HG03342 (cell line): ENCODE data around the gene FUBP3.
"Not testable (repeated sequence)": the region's sequence is repeated elsewhere in the genome, so short reads cannot be mapped to it uniquely, and the experiment has no call there.

ENCODE experiments used
- ATAC-seq: cut with Tn5 transposase; IDR thresholded peaks from one replicate; pipeline ENCODE4 v1.9.1; 2021; ENCODE audit warnings: mild to moderate bottlenecking, moderate library complexity; ENCODE audit not compliant: unreplicated experiment

FUBP3 gene

DNA sequence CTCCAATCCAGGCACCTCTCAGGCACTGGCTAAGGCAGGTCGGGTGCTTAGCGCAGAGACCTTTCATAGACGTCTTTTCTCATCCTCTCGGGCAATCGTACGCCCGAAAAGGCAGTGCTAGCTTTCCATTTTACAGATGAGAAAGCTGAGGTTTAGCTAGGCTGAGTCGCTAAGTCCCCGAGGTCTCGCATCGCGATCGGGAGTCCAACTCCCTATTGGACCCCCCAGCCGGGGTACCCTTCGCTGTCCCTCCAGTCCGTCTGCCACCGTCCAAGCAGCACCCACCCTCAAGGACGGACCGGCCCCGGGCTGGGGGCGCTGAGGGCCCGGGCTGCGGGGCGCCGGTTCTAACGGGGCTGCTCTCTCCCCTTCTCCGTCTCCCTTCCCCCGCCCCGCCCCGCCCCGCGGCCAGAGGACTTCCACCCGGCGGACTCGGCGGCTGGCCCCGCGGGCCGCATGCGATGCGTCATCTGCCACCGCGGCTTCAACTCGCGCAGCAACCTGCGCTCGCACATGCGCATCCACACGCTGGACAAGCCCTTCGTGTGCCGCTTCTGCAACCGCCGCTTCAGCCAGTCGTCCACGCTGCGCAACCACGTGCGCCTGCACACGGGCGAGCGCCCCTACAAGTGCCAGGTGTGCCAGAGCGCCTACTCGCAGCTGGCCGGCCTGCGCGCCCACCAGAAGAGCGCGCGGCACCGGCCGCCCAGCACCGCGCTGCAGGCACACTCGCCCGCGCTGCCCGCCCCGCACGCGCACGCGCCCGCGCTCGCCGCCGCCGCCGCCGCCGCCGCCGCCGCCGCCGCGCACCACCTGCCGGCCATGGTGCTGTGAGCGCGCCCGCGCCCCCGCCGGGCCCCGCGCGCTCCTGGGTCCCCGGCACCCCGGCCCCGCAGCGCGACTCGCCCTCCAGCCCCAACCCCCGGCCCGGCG, 101.7 kb downstream of the FUBP3 start:
- no peak for ATAC-seq

DNA sequence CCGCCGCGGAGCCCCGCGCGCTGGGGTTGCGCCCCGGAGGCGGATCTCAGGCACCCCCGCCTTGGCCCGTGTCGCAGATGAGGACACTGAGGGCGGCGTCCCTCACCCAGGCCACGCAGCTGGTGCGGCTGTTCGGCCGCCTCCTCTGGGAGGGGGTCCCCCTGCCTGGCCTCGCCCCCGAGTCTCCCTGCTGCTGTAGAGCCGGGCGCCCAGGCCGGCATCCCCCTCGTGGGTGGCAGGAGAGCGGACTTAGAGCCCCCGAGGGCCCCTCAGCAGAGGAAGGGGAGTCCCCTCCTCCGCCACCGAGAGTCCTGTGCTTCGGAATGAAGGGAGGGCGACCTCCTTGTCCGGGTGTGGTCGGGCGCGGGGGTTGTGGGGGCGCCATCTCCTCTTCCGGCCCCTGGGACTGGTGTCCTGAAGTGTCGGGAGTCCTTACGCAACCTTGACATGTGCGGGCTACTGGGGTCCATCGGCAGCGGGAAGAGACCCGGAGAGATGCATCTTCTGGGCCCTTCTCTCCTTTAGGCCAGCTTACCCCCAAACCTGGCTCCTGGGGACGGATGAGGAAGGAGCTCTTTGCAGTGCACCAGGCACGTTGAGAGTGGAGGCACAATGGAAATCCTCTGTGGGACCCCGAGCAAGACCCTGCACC, 102.5 kb downstream of the FUBP3 start:
- ATAC-seq = no peak

DNA sequence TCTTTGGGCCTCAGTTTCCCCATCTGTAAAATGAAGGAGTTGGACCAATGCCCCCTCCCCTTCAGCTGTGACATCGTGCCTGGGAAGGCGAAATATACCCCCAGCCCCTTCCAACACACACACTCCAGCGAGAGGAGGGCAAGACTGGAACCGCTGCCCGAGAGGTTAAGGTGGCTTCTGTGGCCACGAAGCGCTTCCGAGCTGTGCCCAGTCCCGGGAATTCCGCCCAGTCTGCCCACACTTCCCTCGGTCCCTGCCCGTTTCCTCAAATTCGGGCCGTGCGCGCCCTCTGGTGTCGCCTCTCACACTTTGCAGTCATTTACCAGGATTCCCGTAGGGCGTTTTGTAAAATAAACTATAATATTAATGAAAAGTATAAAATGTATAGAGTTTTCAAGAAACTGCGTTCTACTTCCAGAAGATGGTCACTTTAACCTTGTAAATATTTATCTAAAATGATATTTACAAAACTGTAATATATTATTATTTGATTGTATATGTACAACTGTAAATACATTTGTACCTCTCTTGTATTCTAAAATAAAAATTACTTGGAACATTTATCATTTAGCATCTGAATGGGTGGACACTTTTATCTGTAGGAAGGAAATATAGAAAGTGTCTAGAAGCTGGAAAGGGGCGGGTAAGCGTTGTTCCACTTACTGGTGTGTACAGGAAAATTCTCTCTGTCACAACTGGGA, 103.2 kb downstream of the FUBP3 start:
- ATAC-seq = no peak

DNA sequence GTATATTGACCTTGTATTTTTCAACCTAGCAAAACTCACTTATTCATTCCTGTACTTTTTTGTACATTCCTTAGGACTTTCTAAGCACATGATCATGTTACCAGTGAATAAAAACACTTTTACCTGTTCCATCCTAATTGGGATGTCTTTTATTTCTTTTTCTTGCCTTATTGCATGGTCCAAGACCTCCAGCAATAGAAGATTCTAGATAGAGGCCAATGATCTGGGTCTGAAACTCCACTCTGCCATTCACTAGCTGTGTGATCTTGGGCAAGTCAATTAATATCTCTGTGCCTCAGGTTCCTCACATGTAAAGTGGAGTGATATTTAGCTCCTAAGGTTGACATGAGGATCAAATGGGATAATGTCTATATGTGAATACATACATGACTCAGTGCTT, 105.7 kb downstream of the FUBP3 start:
- no peak for ATAC-seq

DNA sequence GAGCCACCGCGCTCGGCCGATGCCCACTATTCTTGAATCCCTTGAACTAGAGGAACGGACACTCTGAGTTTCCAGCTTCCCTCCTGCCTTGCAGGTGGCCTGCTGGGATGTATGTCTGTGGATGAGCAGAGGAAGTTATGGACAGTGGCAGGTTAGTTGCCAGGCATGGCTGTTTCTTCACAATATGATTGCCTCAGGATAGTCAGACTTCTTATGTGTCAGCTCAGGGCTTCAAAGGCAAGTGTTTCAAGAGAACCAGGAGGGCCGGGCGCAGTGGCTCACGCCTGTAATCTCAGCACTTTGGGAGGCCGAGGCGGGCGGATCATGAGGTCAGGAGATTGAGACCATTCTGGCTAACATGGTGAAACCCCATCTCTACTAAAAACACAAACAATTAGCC, 106.6 kb downstream of the FUBP3 start:
- ATAC-seq = not testable (repeated sequence)

DNA sequence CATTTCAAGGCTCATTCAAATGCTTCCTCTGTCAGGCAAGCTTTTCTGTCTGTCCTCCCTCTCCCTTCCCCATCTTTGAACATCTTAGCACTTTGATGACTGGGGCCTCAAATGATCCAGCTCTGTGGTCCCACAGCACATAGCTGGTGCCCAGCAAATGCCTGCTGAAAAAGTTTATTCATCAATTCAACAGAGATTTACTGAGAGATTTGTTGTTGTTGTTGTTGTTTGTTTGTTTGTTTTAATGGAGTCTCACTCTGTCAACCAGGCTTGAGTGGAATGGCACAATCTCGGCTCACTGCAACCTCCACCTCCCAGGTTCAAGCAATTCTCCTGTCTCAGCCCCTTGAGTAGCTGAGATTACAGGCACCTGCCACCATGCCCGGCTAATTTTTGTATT, 108.2 kb downstream of the FUBP3 start:
- ATAC-seq = no peak
